K562 (cell line): ENCODE measurements around the gene ARHGEF40. TPM values are rescaled to one million over a fixed set of nuclear protein-coding genes. Genes with fewer than 3 reads are reported as not detected.

ENCODE experiments used
- ATAC-seq: fragments of 200-7000 bp; cut with Tn5 transposase; 3 replicates; pipeline ENCODE4 v1.9.1; 2020; ENCODE audit warnings: moderate library complexity
- BruUV-seq: library from RNA; stranded (reverse); fragments of 400-500 nt; replicated peaks from 2 replicates; lab custom pipeline; 2021; lab: Mats Ljungman, UMichigan
- CTCF ChIA-PET: fragments of 300-600 bp; formaldehyde crosslinking; extraction: SDS; loops from one replicate; lab custom pipeline; 2021; ENCODE audit warnings: low intra/inter-chr PET ratio; lab: Yijun Ruan, JAX
- POLR2A ChIA-PET: fragments of 300-600, 350-650 bp; sonication (Branson Sonifier 250); formaldehyde crosslinking; extraction: SDS; loops from one replicate; lab custom pipeline; 2021; ENCODE audit warnings: antibody characterized with exemption, inconsistent platforms; lab: Yijun Ruan, JAX
- DNase-seq, 4 experiments: peaks; one replicate each; pipeline versions ENCODE4 v3.0.0 to v3.0.0-alpha.2; 2011 to 2018; ENCODE audit warnings: low spot score in 3 of 4, mixed read lengths in 3 of 4; ENCODE audit errors: extremely low read depth in 1 of 4
- FAIRE-seq: peaks from 2 replicates; lab custom pipeline; 2011; peaks lifted over from hg19 to GRCh38; lab: Jason Lieb, UNC
- H2AFZ ChIP-seq: 2 replicates; pipeline ENCODE4 v1.6.0; 2011; ENCODE audit warnings: low read depth, low read length, control low read depth, inconsistent platforms
- H3K27ac ChIP-seq: fragments of 200-600 bp; 3 replicates; pipeline ENCODE4 v1.8.0; 2011; ENCODE audit warnings: low read depth, mild to moderate bottlenecking, control low read depth, inconsistent platforms, low read length, moderate library complexity, mixed read lengths; ENCODE audit errors: extremely low read depth
- H3K27me3 ChIP-seq, 2 experiments: fragments of 300-600 bp in 1 of 2; 2 replicates in 1 of 2; 3 replicates in 1 of 2; pipeline versions ENCODE4 v1.6.0 to v1.8.0; 2011; ENCODE audit warnings: inconsistent platforms in 2 of 2, low read length in 2 of 2, mild to moderate bottlenecking in 1 of 2, mixed read lengths in 1 of 2, moderate library complexity in 1 of 2; ENCODE audit not compliant: control insufficient read depth in 2 of 2, insufficient read depth in 2 of 2
- H3K36me3 ChIP-seq: fragments of 300-600 bp; 3 replicates; pipeline ENCODE4 v1.8.0; 2011; ENCODE audit warnings: mild to moderate bottlenecking, low read length, inconsistent platforms; ENCODE audit not compliant: control insufficient read depth, insufficient read depth
- H3K4me1 ChIP-seq, 2 experiments: fragments of 200-600 bp in 1 of 2; replicated peaks in 1 of 2; 2 replicates in 1 of 2; 3 replicates in 1 of 2; pipeline versions ENCODE4 v1.5.1 to v1.8.0; 2011; ENCODE audit warnings: inconsistent platforms in 2 of 2, low read length in 2 of 2, mild to moderate bottlenecking in 1 of 2, mixed read lengths in 1 of 2, moderate library complexity in 1 of 2; ENCODE audit not compliant: control insufficient read depth in 2 of 2, insufficient read depth in 2 of 2
- H3K4me2 ChIP-seq: 2 replicates; pipeline ENCODE4 v1.6.1; 2011; ENCODE audit warnings: low read length, control low read depth, inconsistent platforms, mixed read lengths; ENCODE audit not compliant: insufficient read depth
- H3K4me3 ChIP-seq: fragments of 200-600 bp; sonication (generic), shearing (Covaris generic); 2 replicates; pipeline ENCODE4 v1.5.1; 2016; ENCODE audit warnings: control low read depth, inconsistent platforms
- H3K79me2 ChIP-seq: fragments of 200-600 bp; 3 replicates; pipeline ENCODE4 v1.8.0; 2011; ENCODE audit warnings: low read length, inconsistent platforms; ENCODE audit not compliant: control insufficient read depth, insufficient read depth
- H3K9ac ChIP-seq, 2 experiments: 2 replicates each; pipeline versions ENCODE4 v1.6.0 to v1.6.1; 2011; ENCODE audit warnings: low read depth in 2 of 2, low read length in 2 of 2, control low read depth in 1 of 2, inconsistent platforms in 1 of 2, mild to moderate bottlenecking in 1 of 2, mixed read lengths in 1 of 2; ENCODE audit not compliant: insufficient read depth in 1 of 2
- H3K9me1 ChIP-seq: one replicate; pipeline ENCODE4 v1.6.0; 2011; ENCODE audit warnings: inconsistent platforms, mild to moderate bottlenecking, low read length, moderate library complexity; ENCODE audit not compliant: control insufficient read depth, insufficient read depth
- H3K9me3 ChIP-seq: replicated peaks from 2 replicates; pipeline ENCODE4 v1.5.1; 2011; ENCODE audit warnings: low read depth, low read length, inconsistent platforms; ENCODE audit not compliant: control insufficient read depth, insufficient read depth
- H4K20me1 ChIP-seq: replicated peaks from 2 replicates; pipeline ENCODE4 v1.6.1; 2011; ENCODE audit warnings: low read length, inconsistent platforms, mixed read lengths; ENCODE audit not compliant: control insufficient read depth, insufficient read depth
- CBX1 ChIP-seq: sonication (generic); IDR thresholded peaks from 2 replicates; pipeline ENCODE4 v1.6.1; 2016; ENCODE audit warnings: antibody characterized with exemption, low read depth, mild to moderate bottlenecking
- FOSL1 ChIP-seq: fragments of 200-800 bp; sonication (Bioruptor generic); conservative IDR thresholded peaks from 2 replicates; pipeline ENCODE4 v1.6.1; 2016; ENCODE audit warnings: missing genetic modification characterization, missing compliant biosample characterization
- FUS ChIP-seq: fragments of 200-400 bp; formaldehyde crosslinking; optimal IDR thresholded peaks from 2 replicates; pipeline ENCODE3; 2017; ENCODE audit warnings: low read depth, low read length
- KAT2B ChIP-seq: IDR thresholded peaks from one replicate; pipeline ENCODE4 v1.6.1; 2012; ENCODE audit warnings: low read depth, mild to moderate bottlenecking, control low read depth, inconsistent platforms, low read length, moderate library complexity
- TOE1 ChIP-seq, 2 experiments: fragments of 450-650 bp in 1 of 2; sonication (generic) in 1 of 2; formaldehyde crosslinking in 1 of 2; IDR thresholded peaks; 2 replicates each; pipeline versions ENCODE4 v1.7.1 to v1.8.0; 2016 to 2022; ENCODE audit warnings: borderline replicate concordance in 2 of 2, mild to moderate bottlenecking in 2 of 2, antibody characterized with exemption in 1 of 2, inconsistent platforms in 1 of 2, low read depth in 1 of 2, missing genetic modification reagents in 1 of 2, moderate library complexity in 1 of 2
- WHSC1 ChIP-seq: IDR thresholded peaks from one replicate; pipeline ENCODE4 v1.6.1; 2012; ENCODE audit warnings: low read length, control low read depth, inconsistent platforms
- YBX1 ChIP-seq: fragments of 450-650 bp; IDR thresholded peaks from 2 replicates; pipeline ENCODE4 v1.7.1; 2016; ENCODE audit warnings: mild to moderate bottlenecking
- ZFX ChIP-seq: sonication (generic); formaldehyde crosslinking; IDR thresholded peaks from 2 replicates; pipeline ENCODE4 v1.8.0; 2022; ENCODE audit warnings: mild to moderate bottlenecking, missing genetic modification reagents, moderate library complexity
- ZNF644 ChIP-seq: fragments of 200-800 bp; sonication (Bioruptor generic); IDR thresholded peaks from 2 replicates; pipeline ENCODE4 v1.6.1; 2016; ENCODE audit warnings: low read depth, missing genetic modification characterization, missing compliant biosample characterization
- WGBS: fragments of 100-300 bp; shearing (Covaris generic); methylation state at CpG from one replicate; pipeline ENCODE4 v1.1.6; 2016; ENCODE audit warnings: low coverage, mixed read lengths; ENCODE audit not compliant: insufficient coverage; ENCODE audit errors: missing lambda C conversion rate; 5-methylcytosine and 5-hydroxymethylcytosine counted together
- in situ Hi-C: fragments of 300-500 bp; cut with MboI; formaldehyde crosslinking; loops from 4 replicates; pipeline ENCODE4 v1.15.0; 2018; ENCODE audit warnings: inconsistent platforms, mixed read lengths
- intact Hi-C: fragments of 100-400 bp; cut with micrococcal nuclease; formaldehyde crosslinking; loops from 2 replicates; pipeline ENCODE4 v1.14.2; 2022
- polyA plus RNA-seq, 8 experiments: library from polyadenylated mRNA; depleted of rRNA in 4 of 8; stranded (reverse) in 5 of 8; unstranded in 3 of 8; fragments of >200 nt; fragmentation: Nextera tagmentation in 2 of 8; fragmentation: Illumina TruSeq in 1 of 8; extraction: Ambion mirVana in 2 of 8; extraction: Trizol in 1 of 8; gene quantifications; 2 replicates each; pipeline versions ENCODE4 v1.2.1 to v1.2.3, GENCODE V29; 2011 to 2014; ENCODE audit warnings: inconsistent platforms in 1 of 8, missing spikeins in 1 of 8
- total RNA-seq, 7 experiments: library from RNA; depleted of rRNA in 6 of 7; stranded (reverse); fragments of >200 nt in 6 of 7; fragmentation: Illumina TruSeq in 2 of 7; extraction: Trizol in 2 of 7; gene quantifications; 2 replicates each; pipeline versions ENCODE4 v1.2.1 to v1.2.3, GENCODE V29; 2011 to 2021; ENCODE audit warnings: low replicate concordance in 1 of 7
- TF ChIP-seq, protein P1 (sequence below): fragments of 450-650 bp; formaldehyde crosslinking; IDR thresholded peaks from 2 replicates; pipeline ENCODE4 v1.4.0; 2020; ENCODE audit warnings: mild to moderate bottlenecking, moderate library complexity
- TF ChIP-seq, protein P2 (sequence below): fragments of 450-650 bp; formaldehyde crosslinking; conservative IDR thresholded peaks from 2 replicates; pipeline ENCODE4 v1.4.0; 2022; ENCODE audit warnings: mild to moderate bottlenecking, missing genetic modification characterization
- TF ChIP-seq, protein P3 (sequence below): sonication (generic); formaldehyde crosslinking; IDR thresholded peaks from 2 replicates; pipeline ENCODE4 v1.8.0; 2022; ENCODE audit warnings: missing genetic modification reagents, mild to moderate bottlenecking, borderline replicate concordance

ARHGEF40 gene
- total and polyA plus RNA-seq, 9 of the 15 experiments (the other 6 are each of a cell fraction or from before 2014, with no cell fraction given), result 0.42 to 6.3 (median 3.8) TPM

DNA sequence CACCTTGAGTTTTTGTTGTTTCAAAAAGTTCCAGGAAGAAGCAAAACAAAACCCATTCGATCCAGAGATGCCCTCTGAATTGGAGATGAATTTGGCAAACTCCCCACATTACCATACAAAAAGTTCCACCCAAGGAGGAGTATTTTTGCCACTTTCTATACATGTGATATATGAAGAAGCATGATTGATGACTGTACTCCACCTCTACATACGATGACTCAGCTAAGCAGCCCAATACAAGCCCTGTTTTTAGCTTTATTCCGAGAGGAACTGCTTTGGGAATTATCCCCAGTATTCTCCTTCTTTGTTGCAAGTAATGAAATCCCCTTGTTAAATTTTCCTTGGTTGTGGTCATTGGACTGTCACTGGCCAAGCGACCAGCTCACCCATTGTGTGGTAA, 42.2 kb downstream of the ARHGEF40 start (continued):
- TF ChIP-seq, protein P1, sequence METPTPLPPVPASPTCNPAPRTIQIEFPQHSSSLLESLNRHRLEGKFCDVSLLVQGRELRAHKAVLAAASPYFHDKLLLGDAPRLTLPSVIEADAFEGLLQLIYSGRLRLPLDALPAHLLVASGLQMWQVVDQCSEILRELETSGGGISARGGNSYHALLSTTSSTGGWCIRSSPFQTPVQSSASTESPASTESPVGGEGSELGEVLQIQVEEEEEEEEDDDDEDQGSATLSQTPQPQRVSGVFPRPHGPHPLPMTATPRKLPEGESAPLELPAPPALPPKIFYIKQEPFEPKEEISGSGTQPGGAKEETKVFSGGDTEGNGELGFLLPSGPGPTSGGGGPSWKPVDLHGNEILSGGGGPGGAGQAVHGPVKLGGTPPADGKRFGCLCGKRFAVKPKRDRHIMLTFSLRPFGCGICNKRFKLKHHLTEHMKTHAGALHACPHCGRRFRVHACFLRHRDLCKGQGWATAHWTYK (CRISPR knock-in tag), result no peak
- TF ChIP-seq FUS, result no peak
- TF ChIP-seq WHSC1, result no peak
- TF ChIP-seq KAT2B, result no peak
- no peak for TF ChIP-seq ZNF644 (tag)
- TF ChIP-seq ZFX, result no peak
- TF ChIP-seq, protein P2, sequence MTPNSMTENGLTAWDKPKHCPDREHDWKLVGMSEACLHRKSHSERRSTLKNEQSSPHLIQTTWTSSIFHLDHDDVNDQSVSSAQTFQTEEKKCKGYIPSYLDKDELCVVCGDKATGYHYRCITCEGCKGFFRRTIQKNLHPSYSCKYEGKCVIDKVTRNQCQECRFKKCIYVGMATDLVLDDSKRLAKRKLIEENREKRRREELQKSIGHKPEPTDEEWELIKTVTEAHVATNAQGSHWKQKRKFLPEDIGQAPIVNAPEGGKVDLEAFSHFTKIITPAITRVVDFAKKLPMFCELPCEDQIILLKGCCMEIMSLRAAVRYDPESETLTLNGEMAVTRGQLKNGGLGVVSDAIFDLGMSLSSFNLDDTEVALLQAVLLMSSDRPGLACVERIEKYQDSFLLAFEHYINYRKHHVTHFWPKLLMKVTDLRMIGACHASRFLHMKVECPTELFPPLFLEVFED (CRISPR knock-in tag), result no peak
- peak; percentile 42 for TF ChIP-seq FOSL1 (tag)

DNA sequence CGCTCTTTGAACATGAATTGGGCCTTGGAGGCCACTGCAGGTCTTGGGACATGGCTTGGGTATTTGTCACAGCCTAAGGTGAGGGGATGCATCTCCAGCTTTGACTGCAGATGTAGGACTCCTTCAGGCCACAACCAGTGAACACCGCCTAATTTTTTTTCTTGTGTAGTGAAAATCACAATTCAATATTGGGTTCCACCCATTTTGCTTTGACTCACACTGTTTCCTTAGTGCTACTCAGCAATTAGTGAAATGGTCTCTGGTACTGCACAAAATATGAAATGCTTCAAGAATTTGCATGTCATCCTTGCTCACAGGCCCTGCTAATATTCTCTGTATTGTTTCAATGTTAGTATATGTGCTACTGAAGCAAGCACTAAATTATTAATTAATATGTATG, 43.3 kb downstream of the ARHGEF40 start:
- no peak for ATAC-seq
- no peaks in the 10 kb centered on the region for H3K27me3 ChIP-seq
- H3K9ac ChIP-seq, result no peak overlapping the region
- H2AFZ ChIP-seq, result peak overlapping the region; percentile 23; the same call in 1 of the 2 replicates
- ChIA-PET CTCF (no interaction called here), POLR2A (interaction anchor here (1.1 kb wide), 1 partner anchor 9 kb away, joined by 3 read pairs; no protein-coding TSS in a partner anchor)
- H3K9me3 ChIP-seq, result no peaks in the 10 kb centered on the region
- H3K9me1 ChIP-seq, result no peaks in the 10 kb centered on the region
- H3K4me2 ChIP-seq, result no peak overlapping the region
- DNase-seq, result no peak
- no peak overlapping the region for H3K27ac ChIP-seq
- no peaks in the 10 kb centered on the region for H3K36me3 ChIP-seq
- H4K20me1 ChIP-seq, result no peaks in the 10 kb centered on the region
- in situ Hi-C loops (no loop called here), intact Hi-C loops (no loop called here)
- no peaks in the 10 kb centered on the region for H3K79me2 ChIP-seq
- no peak overlapping the region for H3K4me3 ChIP-seq
- FAIRE-seq, result no peak
- peaks cover 2 to 15% of the 10 kb centered on the region in 2 experiments; a peak in 3 of 5 replicates for H3K4me1 ChIP-seq
- 56% methylated on average over 2 of the region's 2 CpGs for WGBS
- no TSS peak for BruUV-seq
- TF ChIP-seq TOE1 (IDR thresholded peaks at IDR 0.05; ENCODE audit: borderline replicate concordance), result no peak
- no peak for TF ChIP-seq TOE1 (CRISPR knock-in tag; IDR thresholded peaks at IDR 0.05; ENCODE audit: borderline replicate concordance, low read depth)
- TF ChIP-seq, protein P3, sequence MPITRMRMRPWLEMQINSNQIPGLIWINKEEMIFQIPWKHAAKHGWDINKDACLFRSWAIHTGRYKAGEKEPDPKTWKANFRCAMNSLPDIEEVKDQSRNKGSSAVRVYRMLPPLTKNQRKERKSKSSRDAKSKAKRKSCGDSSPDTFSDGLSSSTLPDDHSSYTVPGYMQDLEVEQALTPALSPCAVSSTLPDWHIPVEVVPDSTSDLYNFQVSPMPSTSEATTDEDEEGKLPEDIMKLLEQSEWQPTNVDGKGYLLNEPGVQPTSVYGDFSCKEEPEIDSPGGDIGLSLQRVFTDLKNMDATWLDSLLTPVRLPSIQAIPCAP (CRISPR knock-in tag), result no peak
- no peak for TF ChIP-seq CBX1
- no peak for TF ChIP-seq YBX1
